Smooth muscle cell (in vitro differentiated cells): Measurements from ENCODE around the gene CFAP251. TPM values are rescaled to one million over a fixed set of nuclear protein-coding genes. Genes with fewer than 3 reads are reported as not detected.
A peak's percentile ranks its signal among the peaks of the same experiment; 100 is the strongest.

ENCODE experiments used
- DNase-seq: peaks from one replicate; lab custom pipeline; 2025; ENCODE audit not compliant: unreplicated experiment; lab: John Stamatoyannopoulos, UW
- H2AFZ ChIP-seq: fragments of 200-600 bp; sonication (generic); 2 replicates; pipeline ENCODE4 v1.6.0; 2016; ENCODE audit warnings: antibody characterized with exemption, low read depth, mild to moderate bottlenecking
- H3F3A ChIP-seq: fragments of 200-600 bp; sonication (generic); 2 replicates; pipeline ENCODE4 v1.6.0; 2017; ENCODE audit warnings: antibody characterized with exemption, low read depth
- H3K27ac ChIP-seq: fragments of 200-600 bp; sonication (generic); 2 replicates; pipeline ENCODE4 v1.5.1; 2016; ENCODE audit warnings: low read depth, mild to moderate bottlenecking
- H3K27me3 ChIP-seq: fragments of 200-600 bp; sonication (generic); 2 replicates; pipeline ENCODE4 v1.6.1; 2016; ENCODE audit warnings: low read depth, mild to moderate bottlenecking
- H3K36me3 ChIP-seq: fragments of 200-600 bp; sonication (generic); 2 replicates; pipeline ENCODE4 v1.5.1; 2016; ENCODE audit warnings: low read depth
- H3K4me1 ChIP-seq: fragments of 200-600 bp; sonication (generic); 2 replicates; pipeline ENCODE4 v1.5.1; 2016; ENCODE audit warnings: low read depth
- H3K4me2 ChIP-seq: fragments of 200-600 bp; sonication (generic); 2 replicates; pipeline ENCODE4 v1.6.0; 2016; ENCODE audit warnings: mild to moderate bottlenecking
- H3K4me3 ChIP-seq: fragments of 200-600 bp; sonication (generic); 2 replicates; pipeline ENCODE4 v1.5.1; 2016; ENCODE audit warnings: mild to moderate bottlenecking
- H3K79me2 ChIP-seq: fragments of 200-600 bp; sonication (generic); 2 replicates; pipeline ENCODE4 v1.6.0; 2016; ENCODE audit warnings: low read depth, mild to moderate bottlenecking
- H3K9ac ChIP-seq: fragments of 200-600 bp; sonication (generic); 2 replicates; pipeline ENCODE4 v1.6.0; 2016; ENCODE audit warnings: low read depth
- H3K9me3 ChIP-seq: fragments of 200-600 bp; sonication (generic); replicated peaks from 2 replicates; pipeline ENCODE4 v1.5.1; 2016; ENCODE audit warnings: low read depth
- H4K20me1 ChIP-seq: fragments of 200-600 bp; sonication (generic); 2 replicates; pipeline ENCODE4 v1.6.0; 2016; ENCODE audit warnings: low read depth
- WGBS: methylation state at CpG from one replicate; pipeline ENCODE4 v1.1.7; 2016; ENCODE audit warnings: low lambda C conversion rate; 5-methylcytosine and 5-hydroxymethylcytosine counted together
- polyA plus RNA-seq: library from polyadenylated mRNA; unstranded; fragments of >200 nt; fragmentation: Nextera tagmentation; extraction: Ambion mirVana; gene quantifications from 2 replicates; pipeline ENCODE4 v1.2.1, GENCODE V29; 2016
- total RNA-seq: library from RNA; depleted of rRNA; stranded (reverse); fragments of >200 nt; gene quantifications from 2 replicates; pipeline ENCODE4 v1.2.3, GENCODE V29; 2014
- TF ChIP-seq, protein P1 (sequence below): fragments of 200-600 bp; sonication (generic); IDR thresholded peaks from 2 replicates; pipeline ENCODE4 v1.5.1; 2017; ENCODE audit warnings: borderline replicate concordance, mild to moderate bottlenecking, antibody characterized with exemption; ENCODE audit not compliant: insufficient read depth, poor library complexity, severe bottlenecking

Gene CFAP251
- total and polyA plus RNA-seq, 2 experiments from 2014 or later = 1.2 to 5.0 TPM

DNA sequence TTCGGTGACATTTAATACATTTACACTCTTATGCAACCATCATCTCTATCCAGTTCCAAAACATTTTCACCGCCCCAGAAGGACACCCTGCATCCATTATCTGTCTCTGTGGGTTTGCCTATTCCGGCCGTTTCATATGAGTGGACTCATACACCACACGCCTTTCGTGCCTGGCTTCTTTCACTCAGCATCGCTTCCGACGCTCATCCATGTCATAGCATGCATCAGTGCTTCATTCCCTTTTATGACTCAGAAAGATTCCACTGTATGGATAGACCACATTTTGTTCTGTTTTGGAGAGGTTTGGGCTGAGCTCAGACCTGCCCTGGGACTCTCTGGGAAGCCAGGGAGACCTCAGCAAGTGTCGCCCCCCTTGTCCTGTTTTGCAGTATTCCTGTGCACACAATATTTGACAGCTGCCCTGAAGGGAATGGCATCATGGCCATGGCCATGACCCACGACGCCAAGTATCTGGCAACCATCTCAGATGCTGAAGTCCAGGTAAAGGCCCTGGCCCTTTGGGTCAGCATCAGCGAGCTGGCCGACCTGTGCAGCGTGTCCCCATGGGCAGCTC lies 23.8 kb downstream of the CFAP251 start:
- no peaks in the 10 kb centered on the region for H3K36me3 ChIP-seq
- no peaks in the 10 kb centered on the region for H3F3A ChIP-seq
- H3K27me3 ChIP-seq = no peaks in the 10 kb centered on the region
- H4K20me1 ChIP-seq = no peaks in the 10 kb centered on the region
- no peaks in the 10 kb centered on the region for H3K9me3 ChIP-seq
- peak overlapping the region; percentile 21 for H3K4me2 ChIP-seq
- DNase-seq = no peak
- no peak overlapping the region for H2AFZ ChIP-seq
- no peaks in the 10 kb centered on the region for H3K79me2 ChIP-seq
- peak overlapping the region; percentile 87 for H3K27ac ChIP-seq
- peak overlapping the region; percentile 60 for H3K9ac ChIP-seq
- no peak overlapping the region for H3K4me3 ChIP-seq
- 78% methylated on average over 15 of the region's 15 CpGs for WGBS
- TF ChIP-seq, protein P1, sequence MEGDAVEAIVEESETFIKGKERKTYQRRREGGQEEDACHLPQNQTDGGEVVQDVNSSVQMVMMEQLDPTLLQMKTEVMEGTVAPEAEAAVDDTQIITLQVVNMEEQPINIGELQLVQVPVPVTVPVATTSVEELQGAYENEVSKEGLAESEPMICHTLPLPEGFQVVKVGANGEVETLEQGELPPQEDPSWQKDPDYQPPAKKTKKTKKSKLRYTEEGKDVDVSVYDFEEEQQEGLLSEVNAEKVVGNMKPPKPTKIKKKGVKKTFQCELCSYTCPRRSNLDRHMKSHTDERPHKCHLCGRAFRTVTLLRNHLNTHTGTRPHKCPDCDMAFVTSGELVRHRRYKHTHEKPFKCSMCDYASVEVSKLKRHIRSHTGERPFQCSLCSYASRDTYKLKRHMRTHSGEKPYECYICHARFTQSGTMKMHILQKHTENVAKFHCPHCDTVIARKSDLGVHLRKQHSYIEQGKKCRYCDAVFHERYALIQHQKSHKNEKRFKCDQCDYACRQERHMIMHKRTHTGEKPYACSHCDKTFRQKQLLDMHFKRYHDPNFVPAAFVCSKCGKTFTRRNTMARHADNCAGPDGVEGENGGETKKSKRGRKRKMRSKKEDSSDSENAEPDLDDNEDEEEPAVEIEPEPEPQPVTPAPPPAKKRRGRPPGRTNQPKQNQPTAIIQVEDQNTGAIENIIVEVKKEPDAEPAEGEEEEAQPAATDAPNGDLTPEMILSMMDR = no peak
- H3K4me1 ChIP-seq = no peaks in the 10 kb centered on the region

DNA sequence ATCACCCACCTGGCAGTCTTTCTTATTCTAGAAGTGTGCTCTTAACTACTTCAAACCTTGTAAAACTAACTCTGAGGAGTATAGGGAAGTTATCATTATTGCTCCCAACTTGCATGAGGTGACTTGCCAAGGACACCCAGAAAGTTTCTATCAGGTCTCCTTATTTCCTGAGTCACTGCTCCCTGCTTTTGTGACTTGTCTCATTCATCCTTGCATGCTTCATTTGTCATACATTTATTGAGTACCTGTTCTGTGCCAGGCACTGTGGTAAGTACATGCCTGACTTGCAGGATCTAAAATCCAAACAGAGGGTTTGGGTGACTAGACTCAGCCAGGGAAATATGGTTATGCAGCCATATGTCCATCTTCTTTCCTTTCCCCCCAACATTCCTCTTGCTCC lies 25.5 kb downstream of the CFAP251 start:
- no peaks in the 10 kb centered on the region for H3K79me2 ChIP-seq
- no peaks in the 10 kb centered on the region for H3K27me3 ChIP-seq
- no peak overlapping the region for H3K4me2 ChIP-seq
- no peaks in the 10 kb centered on the region for H3K36me3 ChIP-seq
- H4K20me1 ChIP-seq = no peaks in the 10 kb centered on the region
- no peak overlapping the region for H2AFZ ChIP-seq
- TF ChIP-seq, protein P1 = no peak
- no peaks in the 10 kb centered on the region for H3F3A ChIP-seq
- no peak overlapping the region for H3K27ac ChIP-seq
- H3K9ac ChIP-seq = no peak overlapping the region
- no peak for DNase-seq
- H3K4me1 ChIP-seq = peaks cover under 1% of the 10 kb centered on the region
- H3K4me3 ChIP-seq = no peak overlapping the region
- H3K9me3 ChIP-seq = no peaks in the 10 kb centered on the region

DNA sequence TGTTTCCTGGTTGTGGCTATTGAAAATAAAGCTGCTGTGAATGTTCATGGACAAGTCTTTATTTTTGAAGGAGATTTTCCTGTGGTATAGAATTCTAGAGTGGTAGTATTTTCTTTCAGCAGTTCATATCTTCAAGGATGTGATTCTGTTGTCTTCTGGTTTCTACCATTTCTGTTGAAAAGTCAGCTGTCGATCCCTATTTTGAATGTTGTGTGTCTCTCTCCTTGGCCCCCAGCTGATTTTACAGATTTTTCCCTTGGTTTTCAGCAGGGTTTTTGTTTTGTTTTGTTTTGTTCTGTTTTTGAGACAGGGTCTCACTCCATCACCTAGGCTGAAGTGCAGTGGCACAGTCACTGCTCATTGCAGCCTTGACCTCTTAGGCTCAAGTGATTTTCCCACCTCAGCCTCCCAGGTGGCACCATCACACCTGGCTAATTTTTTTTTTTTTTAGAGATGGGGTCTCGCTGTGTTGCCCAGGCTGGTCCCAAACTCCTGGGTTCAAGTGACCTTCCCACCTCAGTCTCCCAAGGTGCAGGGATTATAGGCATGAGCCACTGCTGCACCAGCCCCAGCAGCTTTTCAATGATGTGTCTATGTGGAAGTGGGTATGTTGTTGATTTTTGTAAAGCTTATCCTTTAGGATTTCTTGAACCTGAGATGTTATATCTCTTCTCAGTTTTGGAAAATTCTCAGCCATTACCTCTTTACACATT lies 28.1 kb downstream of the CFAP251 start:
- Histone ChIP-seq H3K27ac (no peak overlapping the region), H3F3A (no peaks in the 10 kb centered on the region)
- TF ChIP-seq, protein P1 = no peak

DNA sequence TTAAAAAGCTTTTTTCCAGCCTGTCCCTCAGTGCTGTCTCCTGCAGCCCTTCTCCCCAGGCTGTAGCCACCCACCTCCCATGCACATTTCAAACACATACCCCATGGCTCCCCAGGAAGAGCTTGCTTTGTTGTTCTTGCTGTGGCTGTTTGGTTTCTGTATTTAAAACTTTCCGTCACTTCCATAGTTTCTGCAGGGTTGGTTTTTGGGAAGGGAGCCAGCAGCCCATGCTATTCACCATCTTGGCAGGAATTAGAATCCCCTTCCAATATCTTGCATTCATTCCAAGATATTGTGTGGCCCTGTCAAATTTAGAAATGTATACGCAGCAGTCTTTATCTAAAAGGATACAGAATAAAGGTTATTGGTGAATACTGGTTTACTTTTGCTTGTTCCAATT lies 29.6 kb downstream of the CFAP251 start:
- H3K4me2 ChIP-seq = no peak overlapping the region
- no peak overlapping the region for H2AFZ ChIP-seq
- H3K36me3 ChIP-seq = peaks cover under 1% of the 10 kb centered on the region
- TF ChIP-seq, protein P1 = no peak
- no peaks in the 10 kb centered on the region for H3K79me2 ChIP-seq
- H3K27me3 ChIP-seq = no peaks in the 10 kb centered on the region
- no peak overlapping the region for H3K27ac ChIP-seq
- no peak overlapping the region for H3K4me3 ChIP-seq
- WGBS = 86% methylated on average over 2 of the region's 2 CpGs
- H3K9me3 ChIP-seq = no peaks in the 10 kb centered on the region
- no peaks in the 10 kb centered on the region for H3F3A ChIP-seq
- DNase-seq = no peak
- H4K20me1 ChIP-seq = no peaks in the 10 kb centered on the region
- peaks cover 4% of the 10 kb centered on the region for H3K4me1 ChIP-seq
- no peak overlapping the region for H3K9ac ChIP-seq

More for the DNA sequence above, 28.1 kb downstream of the CFAP251 start:
- H3K4me3 ChIP-seq = no peak overlapping the region
- no peak for DNase-seq
- no peak overlapping the region for H2AFZ ChIP-seq
- H3K9me3 ChIP-seq = no peaks in the 10 kb centered on the region
- H3K4me1 ChIP-seq = peaks cover 4% of the 10 kb centered on the region
- H3K4me2 ChIP-seq = no peak overlapping the region
- WGBS = 100% methylated on average over 2 of the region's 2 CpGs
- H3K36me3 ChIP-seq = no peaks in the 10 kb centered on the region
- H4K20me1 ChIP-seq = no peaks in the 10 kb centered on the region
- no peaks in the 10 kb centered on the region for H3K79me2 ChIP-seq
- H3K9ac ChIP-seq = no peak overlapping the region
- H3K27me3 ChIP-seq = no peaks in the 10 kb centered on the region
